BJ (cell line): ENCODE results near the gene CCR5AS.

Experiments
- CTCF ChIA-PET: fragments of 350-600 bp; formaldehyde crosslinking; extraction: SDS; loops from one replicate; lab custom pipeline; 2021; ENCODE audit warnings: antibody characterized with exemption, inconsistent platforms; lab: Yijun Ruan, JAX
- POLR2A ChIA-PET: fragments of 300-600 bp; sonication (Branson Sonifier 250); formaldehyde crosslinking; extraction: SDS; loops from one replicate; lab custom pipeline; 2021; ENCODE audit warnings: antibody characterized with exemption; lab: Charles Lee
- DNase-seq: peaks from one replicate; pipeline ENCODE4 v3.0.0-alpha.2; 2011; ENCODE audit warnings: low read depth
- H3K27me3 ChIP-seq: 2 replicates; pipeline ENCODE4 v1.6.0; 2011; ENCODE audit warnings: low read length; ENCODE audit not compliant: control insufficient read depth, insufficient read depth
- H3K36me3 ChIP-seq: 2 replicates; pipeline ENCODE4 v1.5.1; 2011; ENCODE audit warnings: low read length; ENCODE audit not compliant: control insufficient read depth, insufficient read depth
- H3K4me3 ChIP-seq: 2 replicates; pipeline ENCODE4 v1.5.1; 2011; ENCODE audit warnings: low read depth, mild to moderate bottlenecking, control low read depth, low read length
- TF ChIP-seq, protein P1 (sequence below): IDR thresholded peaks from 2 replicates; pipeline ENCODE4 v1.5.1; 2011; ENCODE audit warnings: low read depth, mild to moderate bottlenecking, control low read depth, inconsistent platforms, low read length, moderate library complexity; ENCODE audit not compliant: insufficient read depth

The CCR5AS gene

DNA sequence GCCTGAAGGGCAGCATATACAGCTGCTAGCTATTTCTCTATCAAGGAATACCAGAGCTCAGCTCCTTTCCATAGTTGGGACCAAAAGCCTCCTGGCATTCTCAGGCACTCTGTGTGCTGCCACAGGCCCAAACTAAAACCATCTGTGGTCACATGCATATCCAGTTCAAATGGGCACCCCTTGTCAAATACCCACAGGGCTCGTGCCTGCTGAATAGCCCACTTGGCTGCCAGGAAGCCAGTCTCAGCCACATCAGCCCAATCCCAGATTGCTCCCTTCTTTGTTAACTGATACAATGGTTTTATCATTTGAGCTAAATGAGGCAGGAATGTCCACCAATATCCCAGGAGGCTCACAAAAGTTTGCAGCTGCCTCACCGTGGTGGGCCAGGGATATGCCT lies 14.1 kb upstream of the CCR5AS start:
- POLR2A ChIA-PET: no interaction called here
- no peaks in the 10 kb centered on the region for H3K36me3 ChIP-seq
- TF ChIP-seq, protein P1, sequence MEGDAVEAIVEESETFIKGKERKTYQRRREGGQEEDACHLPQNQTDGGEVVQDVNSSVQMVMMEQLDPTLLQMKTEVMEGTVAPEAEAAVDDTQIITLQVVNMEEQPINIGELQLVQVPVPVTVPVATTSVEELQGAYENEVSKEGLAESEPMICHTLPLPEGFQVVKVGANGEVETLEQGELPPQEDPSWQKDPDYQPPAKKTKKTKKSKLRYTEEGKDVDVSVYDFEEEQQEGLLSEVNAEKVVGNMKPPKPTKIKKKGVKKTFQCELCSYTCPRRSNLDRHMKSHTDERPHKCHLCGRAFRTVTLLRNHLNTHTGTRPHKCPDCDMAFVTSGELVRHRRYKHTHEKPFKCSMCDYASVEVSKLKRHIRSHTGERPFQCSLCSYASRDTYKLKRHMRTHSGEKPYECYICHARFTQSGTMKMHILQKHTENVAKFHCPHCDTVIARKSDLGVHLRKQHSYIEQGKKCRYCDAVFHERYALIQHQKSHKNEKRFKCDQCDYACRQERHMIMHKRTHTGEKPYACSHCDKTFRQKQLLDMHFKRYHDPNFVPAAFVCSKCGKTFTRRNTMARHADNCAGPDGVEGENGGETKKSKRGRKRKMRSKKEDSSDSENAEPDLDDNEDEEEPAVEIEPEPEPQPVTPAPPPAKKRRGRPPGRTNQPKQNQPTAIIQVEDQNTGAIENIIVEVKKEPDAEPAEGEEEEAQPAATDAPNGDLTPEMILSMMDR: no peak
- H3K27me3 ChIP-seq: no peaks in the 10 kb centered on the region; the same call in none of the 2 replicates
- CTCF ChIA-PET: interaction anchor here (1.1 kb wide), 1 partner anchor 137 kb away, joined by 3 read pairs; no protein-coding TSS in a partner anchor
- no peak overlapping the region for H3K4me3 ChIP-seq
- no peak for DNase-seq

DNA sequence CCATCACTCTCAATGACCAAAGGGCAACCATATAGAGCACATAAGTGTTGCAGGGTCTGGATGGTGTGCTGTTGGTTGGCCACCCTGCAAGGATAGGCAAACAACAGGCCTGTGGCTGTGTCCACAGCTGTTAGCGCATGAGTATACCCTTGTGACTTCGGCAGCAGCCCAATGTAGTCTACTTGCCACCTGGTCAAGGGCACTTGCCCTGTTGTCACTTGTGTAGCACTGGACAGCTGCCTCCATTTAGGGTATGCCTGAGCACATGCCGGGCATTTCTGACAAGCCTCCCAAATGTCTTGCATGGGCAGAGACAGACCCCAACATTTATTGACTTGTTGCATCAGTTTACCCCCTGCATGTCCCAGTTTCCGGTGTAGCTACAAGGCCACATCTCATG lies 12.9 kb upstream of the CCR5AS start:
- TF ChIP-seq, protein P1: no peak
- ChIA-PET CTCF (no interaction called here), POLR2A (no interaction called here)
- Histone ChIP-seq H3K36me3 (no peaks in the 10 kb centered on the region), H3K4me3 (no peak overlapping the region), H3K27me3 (no peaks in the 10 kb centered on the region; the same call in none of the 2 replicates)
- DNase-seq: no peak

DNA sequence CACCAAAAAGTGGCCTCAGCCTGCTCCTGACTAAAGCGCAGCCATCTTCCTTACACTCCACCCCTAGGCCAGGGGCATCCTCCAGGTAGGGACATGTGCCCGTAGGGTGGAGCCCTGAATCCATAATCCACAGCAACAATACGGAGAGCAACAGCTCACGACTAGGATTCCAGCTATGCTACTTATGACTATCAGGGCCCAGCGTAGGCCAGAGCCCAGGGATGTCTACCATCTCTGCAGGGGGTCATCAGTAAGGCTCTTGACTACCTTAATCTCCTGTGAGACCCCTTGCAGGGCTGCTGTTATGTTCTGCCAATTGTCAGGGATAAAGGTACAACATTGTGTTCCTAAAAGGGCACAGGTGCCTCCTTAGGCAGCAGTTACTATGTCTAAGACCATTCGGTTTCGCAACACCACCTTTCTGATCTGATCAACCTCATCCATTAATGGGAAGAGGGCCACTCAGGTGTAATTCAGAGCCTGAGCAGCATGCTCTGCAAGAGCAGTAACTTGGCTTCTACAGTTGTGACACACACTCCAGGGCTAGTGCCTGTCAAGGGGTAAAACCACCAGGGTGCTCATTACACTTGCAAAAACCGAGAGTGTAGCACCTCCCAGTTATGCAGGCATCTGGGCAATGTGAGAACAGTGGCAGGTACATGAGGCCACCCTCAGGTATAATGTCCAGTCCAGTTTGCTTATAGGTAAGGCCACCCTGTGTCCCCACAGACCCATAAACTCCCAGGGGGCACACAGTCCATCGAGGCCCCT lies 11.2 kb upstream of the CCR5AS start:
- TF ChIP-seq, protein P1: no peak
- ChIA-PET POLR2A (no interaction called here), CTCF (no interaction called here)
- Histone ChIP-seq H3K27me3 (no peaks in the 10 kb centered on the region; the same call in none of the 2 replicates), H3K36me3 (no peaks in the 10 kb centered on the region), H3K4me3 (no peak overlapping the region)
- DNase-seq: no peak

DNA sequence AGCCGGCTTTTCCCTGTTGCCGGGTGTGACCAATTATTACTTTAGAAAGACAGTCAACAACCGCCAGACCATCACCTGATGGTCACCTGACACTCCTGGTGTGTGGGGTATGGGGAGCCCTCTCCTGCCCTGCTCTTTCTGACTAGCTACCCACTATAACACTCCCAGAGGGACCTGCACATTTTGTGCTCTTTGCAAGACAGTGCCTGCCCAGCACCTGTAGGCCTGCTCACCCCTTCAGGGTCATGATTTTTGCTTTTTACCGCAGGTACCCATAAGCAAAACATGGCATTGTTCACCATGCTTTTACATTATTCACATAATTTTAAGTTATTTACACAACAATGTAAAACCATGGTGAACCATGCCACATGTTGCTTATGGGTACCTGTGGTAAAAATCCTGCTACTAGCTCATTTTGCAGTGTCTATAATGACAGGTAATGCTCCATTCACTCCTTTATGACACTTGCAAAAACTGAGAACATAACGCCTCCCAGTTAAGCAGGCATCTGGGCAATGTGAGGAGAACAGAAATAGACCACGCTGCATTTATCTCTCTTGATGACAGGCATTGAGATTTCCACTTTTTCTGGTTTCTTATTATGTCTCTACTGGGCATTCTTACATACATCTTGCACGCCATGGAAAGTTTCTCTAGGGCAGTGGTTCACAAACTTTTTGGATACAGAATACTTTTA lies 10.1 kb upstream of the CCR5AS start:
- no peaks in the 10 kb centered on the region; the same call in none of the 2 replicates for H3K27me3 ChIP-seq
- H3K4me3 ChIP-seq: no peak overlapping the region
- DNase-seq: no peak
- ChIA-PET CTCF (no interaction called here), POLR2A (no interaction called here)
- H3K36me3 ChIP-seq: no peaks in the 10 kb centered on the region
- TF ChIP-seq, protein P1: no peak

DNA sequence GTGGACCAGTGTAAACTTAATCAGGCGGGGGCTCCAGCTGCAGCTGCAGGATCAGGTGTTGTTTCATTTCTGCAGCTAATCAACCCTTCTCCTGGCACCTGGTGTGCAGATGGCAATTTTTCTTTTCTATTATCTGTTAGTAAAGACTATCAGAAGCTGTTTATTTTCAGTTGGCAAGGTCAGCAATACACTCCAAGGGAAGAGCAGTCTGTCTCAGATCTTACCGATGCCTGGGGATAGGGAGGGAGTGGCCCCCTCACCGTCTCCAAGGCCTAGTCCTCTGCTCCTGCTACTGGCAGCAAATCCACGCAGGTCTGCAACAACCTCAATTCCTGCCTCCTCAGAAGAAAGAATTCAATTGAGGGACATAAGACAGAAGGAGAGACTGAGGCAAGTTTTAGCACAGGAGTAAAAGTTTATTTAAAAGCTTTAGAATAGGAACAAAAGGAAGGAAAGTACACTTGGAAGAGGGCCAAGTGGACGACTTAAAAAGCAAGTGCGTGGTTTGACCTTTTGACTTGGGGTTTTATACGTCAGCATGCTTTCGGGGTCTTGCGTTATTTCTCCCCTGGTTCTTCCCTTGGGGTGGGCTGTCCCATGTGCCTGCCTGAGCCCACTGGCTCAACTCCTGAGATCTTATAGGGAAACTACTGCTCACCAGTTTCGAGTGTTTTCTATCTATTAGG lies 9.4 kb upstream of the CCR5AS start:
- H3K27me3 ChIP-seq: no peaks in the 10 kb centered on the region; the same call in none of the 2 replicates
- POLR2A ChIA-PET: no interaction called here
- DNase-seq: no peak
- no peak overlapping the region for H3K4me3 ChIP-seq
- CTCF ChIA-PET: no interaction called here
- H3K36me3 ChIP-seq: no peaks in the 10 kb centered on the region
- TF ChIP-seq, protein P1: no peak
